ENCODE results near the gene KLHL5. TPM values are rescaled to one million over a fixed set of nuclear protein-coding genes. Genes with fewer than 3 reads are reported as not detected.

The KLHL5 gene
- total and polyA plus RNA-seq, 9 of the 15 experiments (the other 6 are each of a cell fraction or from before 2014, with no cell fraction given) = 8.0 to 30.8 (median 22.1) TPM

DNA sequence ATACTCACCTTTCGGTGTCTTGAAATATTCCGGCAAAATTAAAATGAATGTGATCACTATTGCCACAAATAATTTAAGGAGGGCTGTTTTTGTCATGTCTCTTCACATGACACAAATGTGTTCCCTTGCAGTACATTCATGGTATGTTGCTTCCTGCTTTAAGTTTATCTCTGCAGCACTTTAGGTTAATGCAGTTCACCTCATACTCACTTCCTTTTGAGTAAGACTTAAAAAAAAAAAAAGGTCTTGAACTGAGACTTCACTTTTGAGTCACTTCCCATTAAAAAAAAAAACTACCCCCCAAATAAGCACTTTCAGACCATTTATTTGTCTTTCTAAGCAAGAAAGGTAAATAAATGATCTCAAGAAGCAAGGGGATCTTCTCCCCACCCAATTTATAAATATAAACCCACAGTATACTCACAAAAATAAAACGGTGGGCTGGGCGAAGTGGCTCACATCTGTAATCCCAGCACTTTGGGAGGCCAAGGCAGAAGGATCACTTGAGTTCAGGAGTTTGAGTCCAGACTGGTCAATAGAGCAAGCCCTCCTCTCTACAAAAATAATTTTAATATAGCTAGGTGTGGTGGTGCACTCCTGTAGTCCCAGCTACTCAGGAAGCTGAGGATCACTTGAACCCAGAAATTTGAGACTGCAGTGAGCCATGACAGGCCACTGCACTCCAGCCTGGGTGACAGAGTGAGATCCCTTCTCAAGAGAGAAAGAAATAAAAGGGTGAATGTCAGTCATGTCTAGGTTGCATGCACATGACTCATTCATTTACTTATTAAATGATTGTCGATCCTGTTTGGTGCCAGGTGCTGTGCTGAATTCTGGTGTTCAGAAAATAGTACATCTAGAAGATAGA, 29.6 kb upstream of the KLHL5 start, which contains the start of gene TMEM156 (continued):
- TF ChIP-seq SMARCC2 (IDR thresholded peaks at IDR 0.05; ENCODE audit: low read depth) (peak; percentile 46; the same call in 1 of the 2 replicates), TBP (optimal IDR thresholded peaks at IDR 0.05; ENCODE audit: low read depth, low read length) (peak; percentile 60), LEF1 (IDR thresholded peaks at IDR 0.05) (peak; percentile 78), RBM25 (IDR thresholded peaks at IDR 0.05; ENCODE audit: low read depth, low read length, severe bottlenecking) (no peak), RHOXF2B (CRISPR knock-in tag; conservative IDR thresholded peaks at IDR 0.05) (no peak), MAFG (tag; conservative IDR thresholded peaks at IDR 0.05) (no peak), SUPT5H (IDR thresholded peaks at IDR 0.05) (0 out of 2 replicates have a peak, but pooled peaks have one; percentile 33), ZKSCAN3 (CRISPR knock-in tag; IDR thresholded peaks at IDR 0.05) (no peak), CREM (IDR thresholded peaks at IDR 0.05; ENCODE audit: low read depth) (peak; percentile 24; the same call in 1 of the 2 replicates), ZKSCAN8 (CRISPR knock-in tag; IDR thresholded peaks at IDR 0.05) (0 out of 2 replicates have a peak, but pooled peaks have one; percentile 9), EP400 (IDR thresholded peaks at IDR 0.05) (peak; percentile 21; the same call in 1 of the 2 replicates), POLR2B (IDR thresholded peaks at IDR 0.05; ENCODE audit: low read depth, partially characterized antibody) (peak; percentile 38), FOXJ3 (CRISPR knock-in tag; IDR thresholded peaks at IDR 0.05) (no peak), ZNF384 (IDR thresholded peaks at IDR 0.05; ENCODE audit: low read depth, low read length) (peak; percentile 96), MECOM (CRISPR knock-in tag; IDR thresholded peaks at IDR 0.05) (peak; percentile 23; the same call in 1 of the 2 replicates), CBX1 (IDR thresholded peaks at IDR 0.05; ENCODE audit: low read depth) (no peak), PKNOX1 (IDR thresholded peaks at IDR 0.05) (peak; percentile 75), RNF2 (IDR thresholded peaks at IDR 0.05) (no peak; the same call in 1 of the 2 replicates), ETV1 (tag; conservative IDR thresholded peaks at IDR 0.05; ENCODE audit: low read depth) (peak; percentile 84), NR1H2 (CRISPR knock-in tag; IDR thresholded peaks at IDR 0.05) (no peak), DPF2 (IDR thresholded peaks at IDR 0.05) (peak; percentile 68), GABPA (tag; conservative IDR thresholded peaks at IDR 0.05; ENCODE audit: low read depth) (peak; percentile 71), NFE2 (IDR thresholded peaks at IDR 0.05; ENCODE audit: low read depth) (peak; percentile 25; the same call in 1 of the 2 replicates), FOSL1 (tag; conservative IDR thresholded peaks at IDR 0.05) (peak; percentile 56)
- TF ChIP-seq, protein P1, sequence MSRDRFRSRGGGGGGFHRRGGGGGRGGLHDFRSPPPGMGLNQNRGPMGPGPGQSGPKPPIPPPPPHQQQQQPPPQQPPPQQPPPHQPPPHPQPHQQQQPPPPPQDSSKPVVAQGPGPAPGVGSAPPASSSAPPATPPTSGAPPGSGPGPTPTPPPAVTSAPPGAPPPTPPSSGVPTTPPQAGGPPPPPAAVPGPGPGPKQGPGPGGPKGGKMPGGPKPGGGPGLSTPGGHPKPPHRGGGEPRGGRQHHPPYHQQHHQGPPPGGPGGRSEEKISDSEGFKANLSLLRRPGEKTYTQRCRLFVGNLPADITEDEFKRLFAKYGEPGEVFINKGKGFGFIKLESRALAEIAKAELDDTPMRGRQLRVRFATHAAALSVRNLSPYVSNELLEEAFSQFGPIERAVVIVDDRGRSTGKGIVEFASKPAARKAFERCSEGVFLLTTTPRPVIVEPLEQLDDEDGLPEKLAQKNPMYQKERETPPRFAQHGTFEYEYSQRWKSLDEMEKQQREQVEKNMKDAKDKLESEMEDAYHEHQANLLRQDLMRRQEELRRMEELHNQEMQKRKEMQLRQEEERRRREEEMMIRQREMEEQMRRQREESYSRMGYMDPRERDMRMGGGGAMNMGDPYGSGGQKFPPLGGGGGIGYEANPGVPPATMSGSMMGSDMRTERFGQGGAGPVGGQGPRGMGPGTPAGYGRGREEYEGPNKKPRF (IDR thresholded peaks at IDR 0.05; ENCODE audit: low read depth, low read length) = no peak
- TF ChIP-seq, protein P2, sequence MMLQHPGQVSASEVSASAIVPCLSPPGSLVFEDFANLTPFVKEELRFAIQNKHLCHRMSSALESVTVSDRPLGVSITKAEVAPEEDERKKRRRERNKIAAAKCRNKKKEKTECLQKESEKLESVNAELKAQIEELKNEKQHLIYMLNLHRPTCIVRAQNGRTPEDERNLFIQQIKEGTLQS (IDR thresholded peaks at IDR 0.05) = peak; percentile 66
- TF ChIP-seq, protein P2 (CRISPR knock-in tag; conservative IDR thresholded peaks at IDR 0.05) = no peak
